Raji (cell line): ENCODE results near the gene IGF2BP3.
A peak's percentile ranks its signal among the peaks of the same experiment; 100 is the strongest.

Source experiments
- POLR2A ChIP-seq: IDR thresholded peaks from 2 replicates; pipeline ENCODE4 v1.6.1; 2011; ENCODE audit warnings: low read depth, low read length, control low read depth; ENCODE audit not compliant: insufficient read depth

IGF2BP3 gene

DNA sequence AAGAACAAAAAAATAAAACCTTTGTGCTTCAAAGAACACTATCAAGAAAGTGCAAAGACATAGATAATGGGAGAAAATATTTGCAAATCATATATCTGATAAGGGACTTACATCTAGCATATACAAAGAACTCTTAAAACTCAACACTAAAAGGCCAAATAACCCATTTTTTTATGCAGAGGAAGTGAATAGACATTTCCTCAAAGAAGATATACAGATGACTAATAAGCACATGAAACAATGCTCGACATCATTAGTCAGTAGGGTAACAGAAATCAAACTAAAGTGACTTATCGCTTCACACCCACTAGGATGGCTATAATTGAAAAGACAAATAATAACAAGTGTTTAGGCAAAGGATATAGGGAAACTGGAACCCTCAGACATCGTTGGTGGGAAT, 93.2 kb downstream of the IGF2BP3 start:
- no peak for TF ChIP-seq POLR2A

DNA sequence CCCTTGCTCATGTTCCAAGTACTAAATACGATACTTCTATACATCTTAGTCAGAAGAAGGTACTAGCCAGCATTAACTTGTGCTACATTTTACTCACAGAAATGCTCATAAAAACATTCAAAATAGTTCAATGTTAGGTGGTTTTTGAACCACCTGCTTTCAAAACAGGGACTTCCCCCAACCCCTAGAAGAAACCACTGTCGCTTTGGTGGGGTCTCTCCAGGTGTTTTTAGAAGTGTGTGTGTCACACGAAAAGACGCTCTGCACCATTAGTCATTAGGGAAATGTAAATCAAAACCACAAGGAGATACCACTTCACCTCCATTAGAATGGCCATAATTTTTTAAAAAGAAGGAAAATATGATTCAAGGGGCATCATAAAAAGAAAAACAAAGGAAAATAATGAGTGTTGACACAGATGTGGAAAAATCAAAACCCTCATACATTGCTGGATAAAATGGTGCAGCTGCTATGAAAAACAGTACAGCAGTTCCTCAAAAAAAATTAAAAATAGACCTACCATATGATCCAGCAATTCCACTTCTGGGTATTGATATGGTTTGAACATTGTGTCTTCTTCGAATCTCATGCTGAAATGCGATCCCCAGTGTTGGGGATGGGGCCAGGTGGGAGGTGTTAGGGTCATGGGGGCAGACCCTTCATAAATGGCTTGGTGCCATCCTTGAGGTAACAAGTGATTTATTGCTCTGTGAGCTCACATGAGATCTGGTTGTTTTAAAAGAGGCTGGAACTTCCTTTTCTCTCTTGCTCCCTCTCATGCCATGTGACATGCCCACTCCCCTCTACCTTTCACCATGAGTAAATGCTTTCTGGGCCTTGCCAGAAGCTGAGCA, 96.9 kb downstream of the IGF2BP3 start:
- 0 out of 2 replicates have a peak, but pooled peaks have one; percentile 18 for TF ChIP-seq POLR2A

DNA sequence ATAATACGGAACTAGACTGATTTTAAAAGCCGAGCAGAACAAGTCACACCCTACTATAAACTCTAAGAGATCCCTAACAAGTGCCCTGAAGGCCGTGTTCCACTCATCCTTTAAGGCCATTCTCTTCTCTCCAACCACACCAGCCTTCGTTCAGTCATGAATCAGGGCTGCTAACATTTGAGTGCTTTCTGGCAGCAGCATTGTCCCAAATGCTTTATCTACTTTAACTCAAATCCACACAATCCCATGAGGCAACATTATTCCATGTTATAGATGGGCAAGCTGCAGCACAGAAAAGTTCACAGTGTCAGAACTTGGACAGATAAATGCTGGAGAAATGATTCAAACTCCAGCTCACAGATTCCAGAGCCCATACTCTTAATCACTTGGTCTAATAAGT, 97.7 kb downstream of the IGF2BP3 start:
- no peak for TF ChIP-seq POLR2A

DNA sequence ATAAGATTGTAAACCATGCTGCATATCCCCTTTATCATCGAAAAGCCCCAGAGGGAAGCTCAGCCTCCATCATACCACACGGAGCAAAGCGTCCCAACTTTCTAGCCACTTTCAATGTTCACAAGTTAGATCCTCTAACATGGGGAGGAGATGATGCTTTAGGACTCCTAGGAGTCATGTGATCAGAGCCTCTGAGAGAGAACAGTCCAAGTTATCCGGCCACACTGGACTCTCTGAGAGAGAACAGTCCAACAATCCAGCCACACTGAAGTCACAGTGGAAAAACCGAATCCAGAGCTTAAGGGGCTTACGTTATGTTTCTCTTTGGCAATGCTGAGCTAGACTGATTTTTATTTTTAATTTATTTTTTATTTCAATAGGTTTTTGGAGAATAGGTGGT, 98.6 kb downstream of the IGF2BP3 start:
- no peak for TF ChIP-seq POLR2A

DNA sequence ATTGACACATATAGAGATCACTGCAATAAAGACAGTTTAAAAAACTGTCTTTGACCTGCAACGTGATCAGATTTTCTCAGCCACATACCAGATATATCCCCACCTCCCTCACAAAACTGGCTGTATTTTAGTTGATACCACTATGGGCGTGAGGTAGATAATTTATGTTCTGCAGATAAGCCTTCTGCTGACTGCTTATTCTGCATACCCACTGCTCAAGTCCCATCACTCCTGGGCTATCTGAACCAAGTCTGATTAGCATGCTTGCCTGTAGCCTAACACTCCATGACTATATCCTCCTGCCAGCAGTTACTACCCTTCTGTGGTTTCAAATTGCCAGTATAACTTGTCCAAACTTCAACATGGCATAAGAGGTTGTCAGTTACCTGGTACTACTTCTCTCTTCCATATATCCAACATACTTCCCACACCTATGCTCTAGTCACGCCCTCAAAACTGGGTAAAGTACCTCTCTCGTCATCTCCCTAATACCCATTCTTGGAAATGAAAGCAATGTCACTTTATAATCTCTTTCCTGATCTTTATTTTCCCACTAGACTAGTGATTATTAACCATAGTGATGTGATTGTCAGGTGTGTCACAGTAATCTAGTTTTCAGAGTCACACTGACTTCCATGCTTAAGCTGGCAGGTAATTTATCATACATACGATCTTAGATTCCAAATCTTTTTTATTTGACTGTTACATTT, 100.4 kb downstream of the IGF2BP3 start:
- no peak for TF ChIP-seq POLR2A

DNA sequence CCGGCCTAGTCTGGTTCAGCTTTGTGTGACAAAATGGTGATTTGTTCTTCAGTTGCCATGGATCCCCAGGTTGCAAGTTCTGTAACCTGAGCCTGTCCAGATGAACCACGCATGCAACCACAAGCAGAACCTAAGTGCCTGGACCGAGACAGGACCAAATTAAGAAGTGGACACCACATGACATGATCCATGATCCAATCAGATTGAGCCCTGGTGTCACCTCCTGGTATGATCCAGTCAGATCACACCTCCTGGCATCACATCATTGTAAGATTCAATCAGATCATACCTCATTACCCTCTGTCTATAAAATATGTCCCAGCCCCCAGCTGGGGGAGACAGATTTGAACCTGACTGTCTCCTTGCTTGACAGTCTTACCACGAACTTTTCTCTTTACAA, 101.2 kb downstream of the IGF2BP3 start:
- no peak for TF ChIP-seq POLR2A

DNA sequence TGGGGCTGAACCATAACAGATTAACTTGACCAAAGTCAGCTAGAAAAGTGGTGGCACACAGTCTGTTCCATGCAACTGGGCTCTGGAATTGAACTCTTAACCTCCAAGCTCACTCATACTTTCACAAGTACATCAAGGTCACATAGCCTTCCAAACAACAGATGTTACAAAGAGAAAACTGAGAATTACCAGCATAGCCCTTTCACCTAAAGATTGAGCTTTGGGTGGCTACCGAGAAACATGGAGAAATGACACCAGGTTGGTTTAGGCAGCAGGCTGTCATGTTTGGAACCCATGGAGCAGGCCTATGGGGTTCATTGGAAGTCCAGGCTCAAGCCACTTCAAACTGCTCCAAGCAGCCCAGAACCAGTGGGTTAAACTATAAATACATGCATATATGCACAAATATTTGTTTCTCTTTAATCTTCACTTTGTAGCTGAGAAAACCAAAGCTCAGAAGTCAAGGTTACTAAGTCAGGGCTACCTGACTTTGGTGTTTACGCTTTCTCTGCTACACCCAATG, 112.1 kb downstream of the IGF2BP3 start:
- no peak for TF ChIP-seq POLR2A

DNA sequence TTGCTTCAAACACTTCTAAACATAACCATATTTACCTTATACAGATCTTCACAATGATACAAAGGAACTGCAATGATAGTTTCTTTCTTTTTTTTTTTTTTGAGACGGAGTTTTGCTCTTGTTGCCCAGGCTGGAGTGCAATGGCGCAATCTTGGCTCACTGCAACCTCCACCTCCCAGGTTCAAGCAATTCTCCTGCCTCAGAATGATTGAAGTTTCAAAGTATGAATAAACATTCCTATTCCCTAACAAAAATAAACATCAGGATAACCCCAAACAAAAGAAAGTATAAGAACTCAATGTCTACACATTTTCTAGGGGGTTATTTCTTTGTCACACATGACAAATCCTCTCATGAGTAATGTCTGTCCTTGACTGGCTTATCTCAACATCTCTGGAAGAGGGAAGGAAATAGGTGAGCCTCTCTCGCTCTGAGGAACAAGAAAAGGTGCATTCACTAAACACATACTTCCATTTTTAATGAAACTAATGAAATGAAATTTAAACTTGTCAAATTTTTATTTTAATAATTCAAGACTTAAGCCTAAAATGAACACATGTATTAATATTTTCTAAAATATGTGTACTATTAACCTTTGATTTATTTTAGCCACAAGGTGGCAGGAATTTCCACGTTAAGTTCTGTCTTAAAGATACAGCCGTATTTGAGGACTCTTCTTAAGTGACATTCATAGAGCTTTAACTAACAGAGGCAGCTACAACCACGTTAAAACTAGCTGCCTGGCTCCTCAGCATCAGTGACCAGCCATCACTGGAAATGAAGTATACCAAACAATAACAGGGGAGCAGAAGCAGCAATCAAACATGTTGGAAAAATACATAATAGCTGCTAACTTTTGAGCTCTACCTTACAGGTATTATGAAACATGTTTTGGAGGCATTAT, 112.8 kb downstream of the IGF2BP3 start:
- no peak for TF ChIP-seq POLR2A

DNA sequence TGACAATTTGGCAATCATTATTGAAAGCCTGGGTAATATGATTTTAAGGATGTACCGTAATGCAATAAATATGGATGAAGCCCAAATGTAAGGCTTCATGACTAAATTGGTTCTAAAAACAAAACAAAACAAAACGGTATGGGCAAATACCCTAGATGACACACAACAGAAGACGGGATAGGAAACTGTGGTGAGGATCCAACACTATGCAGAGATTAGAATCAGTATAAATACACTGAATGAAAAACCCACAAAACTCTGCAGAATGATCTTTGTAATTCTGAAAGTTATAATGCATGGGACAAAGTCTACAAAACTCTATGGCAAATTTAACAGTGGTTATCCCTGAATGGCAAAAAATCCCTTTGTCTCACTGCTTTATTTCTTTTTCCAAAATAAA, 113.6 kb downstream of the IGF2BP3 start:
- TF ChIP-seq POLR2A = no peak

DNA sequence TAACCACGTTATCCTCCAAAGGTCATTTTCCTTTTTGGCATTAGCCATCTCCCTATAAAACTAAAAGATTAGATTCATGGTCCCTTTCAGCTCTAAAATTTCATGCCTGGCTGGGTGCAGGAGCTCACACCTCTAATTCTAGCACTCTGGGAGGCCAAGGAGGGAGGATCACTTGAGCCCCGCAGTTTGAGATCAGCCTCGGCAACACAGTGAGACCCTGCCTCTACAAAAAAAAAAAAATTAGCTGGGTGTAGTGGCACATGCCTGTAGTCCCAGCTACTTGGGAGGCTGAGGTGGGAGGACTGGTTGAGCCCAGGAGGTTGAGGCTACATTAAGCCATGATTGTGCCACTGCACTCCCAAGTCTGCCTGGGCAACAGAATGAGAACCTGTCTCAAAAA, 114.1 kb downstream of the IGF2BP3 start:
- no peak for TF ChIP-seq POLR2A

DNA sequence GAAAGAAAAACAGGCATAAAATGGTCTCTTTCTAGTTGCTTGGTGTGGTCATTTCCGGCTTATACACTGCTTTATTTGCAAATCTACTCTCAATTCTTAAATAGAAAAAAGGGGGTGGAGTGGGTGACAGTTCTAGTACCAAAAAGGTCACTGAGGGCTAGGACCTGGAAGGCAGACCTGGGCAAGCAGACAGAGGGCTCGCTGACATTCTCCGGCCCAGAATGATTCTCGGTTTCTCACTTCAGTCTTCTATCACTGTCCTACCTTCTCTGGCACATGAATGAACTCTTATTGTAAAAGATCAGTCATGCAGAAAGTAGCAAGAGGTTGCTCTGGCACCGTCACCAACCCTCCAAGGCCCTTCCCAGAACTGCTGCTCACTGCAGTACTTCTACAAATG, 117.1 kb downstream of the IGF2BP3 start:
- no peak for TF ChIP-seq POLR2A

DNA sequence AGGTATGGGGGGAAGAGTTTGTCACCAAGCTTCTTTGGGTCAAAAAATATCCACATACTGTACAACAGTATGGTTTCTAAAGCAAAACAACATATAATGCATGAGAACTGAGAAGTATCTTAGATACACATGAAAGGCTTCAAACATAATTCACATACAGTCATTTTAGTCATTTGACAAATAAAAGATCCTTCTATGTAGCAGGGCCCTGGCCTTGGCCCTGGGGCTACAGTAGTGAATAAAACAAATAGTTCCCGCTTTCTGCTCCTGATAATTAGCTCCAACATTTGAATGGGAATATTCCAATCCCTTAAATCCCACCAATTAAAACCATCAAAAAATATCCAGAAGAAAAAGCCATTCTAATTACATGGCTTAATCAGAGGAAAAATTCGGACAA, 119.8 kb downstream of the IGF2BP3 start:
- TF ChIP-seq POLR2A = no peak

DNA sequence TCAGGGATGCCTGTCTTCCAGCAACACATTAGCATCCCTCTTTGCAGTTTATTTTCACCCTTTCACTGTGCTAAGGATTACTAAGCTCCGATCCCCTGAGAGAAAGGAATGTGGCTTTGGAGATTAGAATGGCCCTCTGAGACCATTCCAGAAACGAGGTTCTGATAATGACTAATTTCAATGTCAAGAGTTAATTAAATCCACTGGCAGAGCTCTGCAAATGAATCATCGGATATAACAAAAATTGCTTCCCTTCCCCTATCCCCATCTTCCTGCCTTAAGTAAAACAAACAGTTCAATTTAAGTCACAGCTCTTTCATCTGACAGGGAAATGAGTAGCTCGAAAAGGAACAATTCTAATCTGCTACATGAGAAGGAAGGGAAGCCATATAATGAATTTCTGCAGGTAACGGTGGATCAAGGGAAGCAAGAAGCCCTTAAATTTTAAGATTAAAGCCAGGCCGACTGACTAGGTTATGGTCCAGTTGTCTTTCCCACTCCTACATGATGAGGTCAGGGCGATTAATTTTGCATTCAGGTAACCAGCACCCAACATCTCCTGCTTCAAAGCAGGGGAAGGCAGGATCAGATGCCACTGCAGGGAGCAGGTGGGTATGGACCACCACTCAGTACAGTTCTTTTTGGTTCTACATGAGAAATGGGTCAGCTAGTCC, 120.7 kb downstream of the IGF2BP3 start:
- TF ChIP-seq POLR2A = no peak

DNA sequence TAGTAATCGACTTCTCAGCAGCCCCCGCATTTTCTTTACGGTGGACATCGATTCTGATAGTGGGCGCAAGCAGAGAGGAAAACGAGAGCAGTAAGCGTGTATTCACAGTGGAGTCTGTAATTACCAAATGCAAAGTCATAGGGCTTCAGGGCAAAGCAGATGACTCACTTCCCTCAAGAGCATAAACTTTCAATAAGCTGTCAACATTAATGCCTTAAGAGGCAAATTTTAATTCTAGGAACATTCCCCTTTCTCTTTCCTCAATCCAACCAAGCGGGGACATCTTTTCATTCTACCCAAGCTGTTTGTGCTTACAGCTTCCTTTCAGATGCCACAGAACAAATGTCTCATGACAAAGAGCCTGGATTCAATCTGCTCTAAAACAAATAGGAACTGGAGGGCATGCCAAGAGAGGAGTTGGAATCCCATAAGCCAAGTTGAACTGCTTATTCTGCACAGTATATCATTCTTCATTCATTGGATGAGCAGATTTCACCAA, 122.6 kb downstream of the IGF2BP3 start:
- no peak for TF ChIP-seq POLR2A
